ENCODE measurements around the gene AIG1. TPM values are rescaled to one million over a fixed set of nuclear protein-coding genes. Genes with fewer than 3 reads are reported as not detected.

Gene AIG1
- total and polyA plus RNA-seq, 2 of the 13 experiments (the other 11 are each of a cell fraction or from before 2014, with no cell fraction given): 115 to 197 TPM

DNA sequence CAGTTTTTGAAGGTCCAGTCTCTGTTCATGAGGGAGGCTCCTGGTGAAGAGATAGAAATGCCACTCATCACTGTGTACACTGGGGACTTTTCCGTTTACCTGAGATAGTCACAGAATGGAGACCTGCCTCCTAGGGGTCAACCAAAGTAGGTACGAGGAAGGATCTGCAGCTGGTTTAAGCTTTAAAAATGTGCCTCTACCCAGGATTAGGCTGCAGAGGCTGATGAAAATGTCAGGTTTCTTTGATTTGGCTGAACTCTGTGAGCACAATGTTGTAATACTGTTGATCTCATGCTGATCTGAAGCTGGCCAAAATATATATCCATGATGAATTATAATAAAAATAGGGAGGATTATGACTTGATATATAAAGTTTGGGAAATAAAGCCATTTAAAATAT lies 207.1 kb downstream of the AIG1 start:
- no peak overlapping the region for H3K4me3 ChIP-seq (replicated peaks in 1 of 3; ENCODE audit: insufficient read depth in 1 of 3, low read depth in 2 of 3, low read length in 3 of 3)
- no peak overlapping the region for H3K9ac ChIP-seq (ENCODE audit: insufficient read depth, low read depth, low read length)
- no peaks in the 10 kb centered on the region for H3K79me2 ChIP-seq (ENCODE audit: insufficient read depth, low read length)
- intact Hi-C loops (cut with micrococcal nuclease; ENCODE audit: unreplicated experiment): no loop called here
- DNase-seq (ENCODE audit: low spot score): peak; percentile 20
- TF ChIP-seq ZMYM4 (CRISPR knock-in tag; IDR thresholded peaks at IDR 0.05) (0 out of 2 replicates have a peak, but pooled peaks have one; percentile 19), FOXA1 (IDR thresholded peaks at IDR 0.05) (no peak), FOXA1 (CRISPR knock-in tag; IDR thresholded peaks at IDR 0.05) (peak; percentile 30; the same call in 1 of the 2 replicates), FOXO1 (CRISPR knock-in tag; IDR thresholded peaks at IDR 0.05) (no peak), CTCF (CRISPR knock-in tag; IDR thresholded peaks at IDR 0.05) (0 out of 2 replicates have a peak, but pooled peaks have one; percentile 14)
- TF ChIP-seq, protein P1, sequence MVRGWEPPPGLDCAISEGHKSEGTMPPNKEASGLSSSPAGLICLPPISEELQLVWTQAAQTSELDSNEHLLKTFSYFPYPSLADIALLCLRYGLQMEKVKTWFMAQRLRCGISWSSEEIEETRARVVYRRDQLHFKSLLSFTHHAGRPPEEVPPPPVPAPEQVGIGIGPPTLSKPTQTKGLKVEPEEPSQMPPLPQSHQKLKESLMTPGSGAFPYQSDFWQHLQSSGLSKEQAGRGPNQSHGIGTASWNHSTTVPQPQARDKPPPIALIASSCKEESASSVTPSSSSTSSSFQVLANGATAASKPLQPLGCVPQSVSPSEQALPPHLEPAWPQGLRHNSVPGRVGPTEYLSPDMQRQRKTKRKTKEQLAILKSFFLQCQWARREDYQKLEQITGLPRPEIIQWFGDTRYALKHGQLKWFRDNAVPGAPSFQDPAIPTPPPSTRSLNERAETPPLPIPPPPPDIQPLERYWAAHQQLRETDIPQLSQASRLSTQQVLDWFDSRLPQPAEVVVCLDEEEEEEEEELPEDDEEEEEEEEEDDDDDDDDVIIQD (CRISPR knock-in tag; IDR thresholded peaks at IDR 0.05; ENCODE audit: low read depth): peak; percentile 24; the same call in 1 of the 2 replicates
- no peak for FAIRE-seq
- no peak overlapping the region for H3K4me2 ChIP-seq (ENCODE audit: low read depth, low read length)
- no peaks in the 10 kb centered on the region for H3K9me3 ChIP-seq (ENCODE audit: low read length)
- BruUV-seq (replicated peaks): no TSS peak
- CTCF ChIA-PET (ENCODE audit: low intra/inter-chr PET ratio, low total read pairs): no interaction called here
- no peak overlapping the region for H2AFZ ChIP-seq (ENCODE audit: low read length)
- no peaks in the 10 kb centered on the region for H3K4me1 ChIP-seq (ENCODE audit: insufficient read depth, low read length)
- H3K27ac ChIP-seq (ENCODE audit: extremely low read length, insufficient read depth, low read length): no peak overlapping the region
- POLR2A ChIA-PET: no interaction called here
- peak; percentile 65 for ATAC-seq
- no peaks in the 10 kb centered on the region for H4K20me1 ChIP-seq (ENCODE audit: insufficient read depth, low read length)
- in situ Hi-C loops (cut with HindIII; ENCODE audit: extremely low pct_ligation_motif_present, low pct_unique_long_range_greater_than_20kb): no loop called here
- WGBS (ENCODE audit: low lambda C conversion rate): 95% methylated on average over 2 of the region's 2 CpGs
- H3K36me3 ChIP-seq (replicated peaks in 1 of 2; ENCODE audit: control insufficient read depth in 1 of 2, insufficient read depth in 2 of 2, low read length in 2 of 2): no peaks in the 10 kb centered on the region
- H3K27me3 ChIP-seq (ENCODE audit: control insufficient read depth in 1 of 2, insufficient read depth in 2 of 2, low read length in 2 of 2): no peaks in the 10 kb centered on the region

GRCh38 chr6:143268439-143268838 lies 207.8 kb downstream of the AIG1 start:
- Histone ChIP-seq H3K9ac (ENCODE audit: insufficient read depth, low read depth, low read length) (no peak overlapping the region), H3K4me1 (ENCODE audit: insufficient read depth, low read length) (no peaks in the 10 kb centered on the region), H3K79me2 (ENCODE audit: insufficient read depth, low read length) (no peaks in the 10 kb centered on the region), H2AFZ (ENCODE audit: low read length) (no peak overlapping the region), H3K4me2 (ENCODE audit: low read depth, low read length) (no peak overlapping the region), H3K36me3 (replicated peaks in 1 of 2; ENCODE audit: control insufficient read depth in 1 of 2, insufficient read depth in 2 of 2, low read length in 2 of 2) (no peaks in the 10 kb centered on the region), H3K27ac (ENCODE audit: extremely low read length, insufficient read depth, low read length) (no peak overlapping the region), H3K9me3 (ENCODE audit: low read length) (no peaks in the 10 kb centered on the region), H4K20me1 (ENCODE audit: insufficient read depth, low read length) (no peaks in the 10 kb centered on the region), H3K27me3 (ENCODE audit: control insufficient read depth in 1 of 2, insufficient read depth in 2 of 2, low read length in 2 of 2) (no peaks in the 10 kb centered on the region), H3K4me3 (replicated peaks in 1 of 3; ENCODE audit: insufficient read depth in 1 of 3, low read depth in 2 of 3, low read length in 3 of 3) (no peak overlapping the region)
- no peak for FAIRE-seq
- no peak for TF ChIP-seq ZNF33A (CRISPR knock-in tag; IDR thresholded peaks at IDR 0.05; ENCODE audit: borderline replicate concordance)
- peak; percentile 77 for TF ChIP-seq MAFF (IDR thresholded peaks at IDR 0.05; ENCODE audit: low read depth, low read length)
- TF ChIP-seq MAFK (conservative IDR thresholded peaks at IDR 0.05 in 1 of 2, IDR thresholded peaks at IDR 0.05 in 1 of 2; ENCODE audit: low read length in 2 of 2): peak; percentile 76 to 85
- ChIA-PET CTCF (ENCODE audit: low intra/inter-chr PET ratio, low total read pairs) (no interaction called here), POLR2A (no interaction called here)
- ATAC-seq: no peak
- in situ Hi-C loops (cut with HindIII; ENCODE audit: extremely low pct_ligation_motif_present, low pct_unique_long_range_greater_than_20kb) (no loop called here), intact Hi-C loops (cut with micrococcal nuclease; ENCODE audit: unreplicated experiment) (no loop called here)
- no TSS peak for BruUV-seq (replicated peaks)
- WGBS (ENCODE audit: low lambda C conversion rate): 100% methylated on average over 1 of the region's 1 CpG
- DNase-seq (ENCODE audit: low spot score): no peak

Data from HepG2 (cell line).